GM04504 (cell line): ENCODE data around the gene WNT3A.
A peak's percentile ranks its signal among the peaks of the same experiment; 100 is the strongest.

Experiments
- DNase-seq: peaks from one replicate; pipeline ENCODE4 v3.0.0-alpha.2; 2012; ENCODE audit warnings: low read depth

Gene WNT3A

GRCh38 chr1:228070173-228070572, 63.4 kb downstream of the WNT3A start:
- DNase-seq, result no peak

- no peak for DNase-seq
These were observed 64.1 kb downstream of the WNT3A start for GRCh38 chr1:228070851-228071250.

GRCh38 chr1:228071839-228072657, 65.2 kb downstream of the WNT3A start:
- DNase-seq, result no peak

GRCh38 chr1:228072658-228073043, 65.9 kb downstream of the WNT3A start:
- no peak for DNase-seq

GRCh38 chr1:228073061-228073856, 66.5 kb downstream of the WNT3A start:
- no peak for DNase-seq

GRCh38 chr1:228073857-228074545, 67.2 kb downstream of the WNT3A start:
- DNase-seq, result no peak

GRCh38 chr1:228074954-228075730, 68.3 kb downstream of the WNT3A start:
- DNase-seq, result no peak

- DNase-seq, result no peak
These were observed 69.0 kb downstream of the WNT3A start for GRCh38 chr1:228075801-228076271.

GRCh38 chr1:228076796-228077430, 70.1 kb downstream of the WNT3A start:
- no peak for DNase-seq

- no peak for DNase-seq
These were observed 71.0 kb downstream of the WNT3A start for GRCh38 chr1:228077565-228078330.

GRCh38 chr1:228079013-228079412, 72.2 kb downstream of the WNT3A start:
- DNase-seq, result no peak

- DNase-seq, result no peak
These were observed 72.9 kb downstream of the WNT3A start for GRCh38 chr1:228079601-228080263.

- no peak for DNase-seq
These were observed 74.3 kb downstream of the WNT3A start for GRCh38 chr1:228081144-228081543.

GRCh38 chr1:228081578-228082213, 74.9 kb downstream of the WNT3A start:
- no peak for DNase-seq

- peak; percentile 90 for DNase-seq
These were observed 75.6 kb downstream of the WNT3A start, which contains the start of gene ARF1 for GRCh38 chr1:228082214-228082917. Gene ARF1, plus strand, starts transcription at chr1:228082708. Its CDS starts 14,407 bp downstream, at chr1:228097115.

- peak; percentile 36 for DNase-seq
These were observed 76.4 kb downstream of the WNT3A start for GRCh38 chr1:228082918-228083870.

- no peak for DNase-seq
These were observed 77.1 kb downstream of the WNT3A start for GRCh38 chr1:228083871-228084278.
